HL-60 (cell line): Measurements from ENCODE around the gene TMEM141. TPM values are rescaled to one million over a fixed set of nuclear protein-coding genes. Genes with fewer than 3 reads are reported as not detected.

ENCODE experiments used
- microRNA-seq: library from miRNA; unstranded; fragments of <30 nt; microRNA quantifications from one replicate; pipeline ENCODE4, GENCODE V29; 2018

TMEM141 gene

Small RNA genes within 50 kb of the gene (microRNA-seq; reads per million reads assigned to microRNA genes)
- not detected for gene MIR4292
- gene MIR6722, result not detected
